GM19025 (cell line): Measurements from ENCODE around the gene TOX3.

Experiments
- ATAC-seq: cut with Tn5 transposase; IDR thresholded peaks from one replicate; pipeline ENCODE4 v1.9.1; 2021; ENCODE audit warnings: mild to moderate bottlenecking, low read depth, moderate library complexity; ENCODE audit not compliant: unreplicated experiment

Gene TOX3

DNA sequence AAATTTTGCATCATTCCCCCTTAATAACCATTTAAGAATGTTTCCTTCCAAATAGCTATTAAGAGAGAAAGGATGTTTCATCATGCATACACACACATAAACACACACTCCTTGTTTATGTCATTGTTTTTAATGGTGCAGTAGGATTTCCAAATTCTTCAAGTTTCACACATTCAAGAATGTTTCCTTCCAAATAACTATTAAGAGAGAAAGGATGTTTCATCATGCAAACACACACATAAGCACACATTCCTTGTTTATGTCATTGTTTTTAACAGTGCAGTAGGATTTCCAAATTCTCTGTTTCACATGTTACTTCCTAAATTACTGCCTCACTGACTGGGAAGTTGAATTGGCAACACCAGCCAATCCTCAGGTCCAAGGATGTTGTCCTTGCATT is 7.8 kb downstream of the TOX3 start:
- ATAC-seq: no peak

GRCh38 chr16:52538511-52538910 is 8.4 kb downstream of the TOX3 start:
- ATAC-seq: no peak

- no peak for ATAC-seq
Measured at GRCh38 chr16:52537516-52537915, 9.4 kb downstream of the TOX3 start.

- no peak for ATAC-seq
Measured at GRCh38 chr16:52535076-52535475, 11.9 kb downstream of the TOX3 start.

- ATAC-seq: no peak
Measured at GRCh38 chr16:52533296-52533695, 13.6 kb downstream of the TOX3 start.

- no peak for ATAC-seq
Measured at GRCh38 chr16:52532384-52532783, 14.6 kb downstream of the TOX3 start.

DNA sequence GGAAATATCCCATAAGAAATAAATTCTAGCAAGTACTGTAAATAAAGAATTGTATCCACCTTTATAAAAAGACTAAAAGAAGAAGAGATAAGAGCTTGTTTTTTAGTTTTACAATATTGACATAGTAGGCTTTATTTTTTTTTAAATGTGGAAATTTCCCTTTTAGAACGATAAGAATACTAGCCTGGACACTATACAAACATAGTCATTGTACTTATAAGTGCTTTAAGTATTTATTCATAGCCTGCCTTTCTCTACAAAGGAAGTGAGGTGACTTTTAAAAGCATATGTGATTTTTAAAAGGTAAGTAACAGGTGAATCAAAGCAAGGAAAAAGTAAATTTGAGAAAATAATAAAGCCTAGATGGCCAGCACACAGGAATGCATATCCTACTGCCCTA is 17.7 kb downstream of the TOX3 start:
- no peak for ATAC-seq

DNA sequence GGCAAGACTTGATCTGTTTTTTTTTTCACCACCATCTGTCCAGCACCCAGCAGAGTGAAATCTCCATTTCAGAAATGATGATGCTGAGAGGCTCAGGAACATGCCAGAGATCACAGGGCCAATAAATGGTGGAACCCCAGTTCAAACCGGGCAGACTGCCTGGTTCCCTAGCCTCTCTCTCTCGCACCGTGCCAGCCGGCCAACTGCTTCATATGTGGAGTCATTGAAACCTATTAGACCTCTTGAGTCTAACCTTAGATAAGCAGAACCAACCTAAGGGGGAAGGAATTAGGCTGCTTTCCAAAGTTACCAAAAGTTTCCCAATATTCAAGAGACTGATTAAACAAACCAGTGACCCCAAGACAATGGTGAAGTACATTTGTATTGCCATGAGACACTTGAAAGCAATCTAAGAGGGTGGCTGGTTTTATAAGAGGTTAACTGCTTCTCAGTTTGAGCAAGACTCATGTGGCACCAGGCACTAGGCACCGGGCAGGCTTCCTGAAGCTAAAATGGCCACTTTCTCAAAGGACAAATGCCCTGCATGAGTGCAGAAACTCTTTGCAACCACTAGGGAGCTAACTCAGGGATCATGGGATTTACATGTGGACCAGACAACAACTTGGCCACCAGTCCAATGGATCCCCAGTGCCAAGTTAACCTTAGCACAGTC is 18.4 kb downstream of the TOX3 start:
- no peak for ATAC-seq

DNA sequence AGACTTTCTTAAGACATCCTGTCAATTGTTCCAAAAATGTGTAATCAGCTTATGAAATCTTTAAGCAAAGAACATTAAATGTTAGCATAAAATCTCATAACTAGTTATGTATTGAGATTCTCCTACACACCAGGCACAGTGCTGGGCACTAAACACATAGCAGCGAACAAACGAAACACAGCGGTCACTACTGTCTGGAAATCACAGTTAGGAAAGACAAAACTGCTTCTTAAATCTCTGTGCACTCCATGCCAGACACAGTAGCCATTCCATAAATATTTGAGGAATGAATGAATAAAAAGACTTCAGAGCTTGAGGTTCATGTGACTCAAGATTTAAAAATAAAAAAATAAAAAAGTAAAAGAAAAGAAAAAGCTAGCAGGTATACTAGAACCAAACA is 20.1 kb downstream of the TOX3 start:
- no peak for ATAC-seq

- ATAC-seq: no peak
Measured at GRCh38 chr16:52526116-52526828, 20.7 kb downstream of the TOX3 start.

DNA sequence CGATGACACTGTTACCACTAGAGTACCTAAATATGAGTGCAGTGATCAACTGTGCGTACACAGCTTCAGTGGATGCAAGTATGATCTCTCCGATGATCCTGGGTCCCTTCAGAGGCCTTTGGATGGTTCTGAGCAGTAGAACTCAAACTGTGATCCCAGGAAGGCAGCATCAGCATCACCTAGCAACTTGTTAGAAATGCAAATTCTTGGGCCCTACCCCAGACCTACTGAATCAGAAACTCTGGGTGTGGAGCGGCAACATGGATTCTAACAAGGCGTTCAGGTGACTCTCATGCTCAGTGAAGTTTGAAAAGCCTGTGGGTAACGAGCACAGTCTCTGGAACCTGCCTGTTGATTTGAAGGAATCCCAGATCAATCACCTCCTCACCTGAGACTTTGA is 25.4 kb downstream of the TOX3 start:
- ATAC-seq: no peak

GRCh38 chr16:52518884-52519283 is 28.1 kb downstream of the TOX3 start:
- ATAC-seq: no peak

DNA sequence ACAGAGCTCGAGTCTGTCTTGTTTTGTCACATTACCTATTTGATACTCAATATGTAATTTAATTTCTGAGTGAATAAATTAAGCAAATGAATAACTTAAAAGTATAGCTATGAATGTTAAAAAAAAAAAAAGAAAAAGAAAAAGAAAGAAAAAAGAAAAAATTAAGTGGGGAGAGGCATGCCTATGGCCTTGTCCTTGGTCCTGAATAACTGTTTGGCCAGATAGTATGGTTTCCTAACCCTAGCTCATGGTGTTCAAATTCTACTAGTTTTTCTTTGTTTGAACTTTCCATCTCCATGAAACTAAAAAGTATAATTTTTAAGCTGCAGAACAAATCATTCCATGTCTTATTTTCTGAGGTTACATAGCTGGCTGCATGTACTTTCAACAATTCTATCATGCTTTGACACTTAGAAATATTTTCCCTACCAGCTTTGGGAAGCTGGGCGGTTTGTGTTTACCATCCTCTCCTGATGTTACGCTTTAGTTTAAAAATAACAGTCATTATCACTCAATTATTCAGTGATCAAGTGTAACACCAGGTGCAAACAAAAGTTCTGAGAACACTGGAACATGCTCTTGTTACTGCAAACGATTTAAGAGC is 31.8 kb downstream of the TOX3 start:
- ATAC-seq: no peak

DNA sequence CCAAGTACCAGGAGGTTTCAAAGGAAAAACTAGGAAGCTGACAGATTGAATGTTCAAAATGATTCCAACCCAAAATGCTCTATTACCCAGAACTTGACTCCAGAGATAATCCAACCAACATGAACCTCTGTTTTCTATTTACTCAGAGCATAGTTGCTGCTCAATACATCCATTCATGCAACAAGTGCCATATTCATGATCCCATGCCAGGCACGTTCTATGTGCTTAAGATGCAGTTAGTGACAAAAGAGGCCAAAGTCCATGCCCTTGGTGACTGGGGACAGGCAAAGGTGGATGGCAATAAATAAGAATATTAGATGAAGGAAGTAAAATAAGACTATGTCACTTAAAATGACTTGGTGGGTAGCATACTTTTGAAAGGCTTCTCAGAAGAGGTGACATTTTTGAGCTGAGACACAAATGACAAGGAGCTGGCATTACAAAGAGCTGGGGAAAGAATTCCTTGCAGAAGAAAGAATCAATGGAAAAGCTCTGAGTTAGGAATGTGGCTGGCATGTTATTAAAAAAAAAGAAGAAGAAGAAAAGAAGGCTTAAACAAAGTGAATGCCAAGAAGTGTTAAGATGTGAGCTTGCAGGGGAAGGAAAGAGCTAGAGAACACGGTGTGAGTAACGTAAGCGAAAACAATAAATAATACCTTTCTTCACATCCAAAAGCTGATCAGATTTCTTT is 34.5 kb downstream of the TOX3 start:
- ATAC-seq: no peak

DNA sequence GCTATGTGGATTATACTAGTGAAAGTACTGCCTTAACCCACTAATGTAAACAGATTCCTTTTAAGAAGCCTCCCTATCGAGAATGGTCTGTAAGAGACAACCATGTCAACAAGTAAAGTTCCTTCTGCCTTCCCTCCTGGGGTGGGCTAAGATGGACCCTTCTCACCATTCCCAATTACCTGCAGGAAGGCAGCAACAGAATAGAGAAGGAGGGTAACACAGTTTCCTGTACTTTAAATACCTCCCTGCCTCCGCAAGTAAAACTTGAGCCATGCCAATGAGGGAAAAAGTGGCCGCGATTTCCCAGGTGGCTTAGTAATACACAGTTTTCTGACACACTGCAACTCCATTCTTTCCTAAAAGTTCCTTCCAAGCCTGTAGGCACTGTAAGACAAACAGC is 45.2 kb downstream of the TOX3 start:
- no peak for ATAC-seq

DNA sequence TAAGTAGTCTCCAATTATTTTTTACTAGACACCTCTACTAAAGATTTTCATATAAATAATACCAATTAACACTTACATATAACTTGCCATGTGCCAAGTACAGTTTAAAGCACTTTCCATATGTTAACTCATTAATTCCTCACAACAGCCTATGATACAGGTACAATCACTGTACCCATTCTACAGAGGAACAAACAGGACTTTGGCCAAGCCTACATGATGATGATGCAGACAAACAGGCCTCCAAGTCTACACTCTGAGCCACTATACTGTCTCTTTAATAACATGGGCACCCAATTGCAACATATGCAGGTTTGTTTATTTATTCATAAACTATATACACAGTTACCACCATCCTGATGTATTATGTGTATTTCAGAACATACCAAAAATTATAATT is 46.0 kb downstream of the TOX3 start:
- ATAC-seq: no peak

DNA sequence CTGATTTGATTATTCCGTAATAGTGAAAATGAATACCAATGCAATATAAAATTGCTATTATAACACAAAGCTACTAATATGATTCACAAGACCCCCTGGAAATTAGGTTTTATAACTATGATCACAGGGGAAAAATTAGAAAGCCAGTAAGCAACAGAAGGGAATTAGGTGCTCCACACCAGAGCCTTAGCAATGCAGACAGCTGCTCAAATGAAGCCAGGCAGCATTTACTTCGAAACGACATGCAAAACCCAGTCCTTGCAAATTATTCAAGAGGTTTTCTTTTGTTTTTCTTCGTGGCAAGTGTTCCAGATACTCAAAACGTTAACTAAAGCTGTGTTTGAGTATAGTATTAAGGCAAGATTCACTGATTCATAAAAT is 47.9 kb downstream of the TOX3 start:
- ATAC-seq: no peak

- ATAC-seq: no peak
Measured at GRCh38 chr16:52498328-52499059, 48.4 kb downstream of the TOX3 start.

GRCh38 chr16:52497067-52497816 is 49.7 kb downstream of the TOX3 start:
- no peak for ATAC-seq
